CD1c-positive myeloid dendritic cell (primary cell): ENCODE data around the gene TBC1D8.

Source experiments
- DNase-seq: peaks from one replicate; pipeline ENCODE4 v3.0.0-alpha.2; 2016; ENCODE audit errors: extremely low spot score

TBC1D8 gene

DNA sequence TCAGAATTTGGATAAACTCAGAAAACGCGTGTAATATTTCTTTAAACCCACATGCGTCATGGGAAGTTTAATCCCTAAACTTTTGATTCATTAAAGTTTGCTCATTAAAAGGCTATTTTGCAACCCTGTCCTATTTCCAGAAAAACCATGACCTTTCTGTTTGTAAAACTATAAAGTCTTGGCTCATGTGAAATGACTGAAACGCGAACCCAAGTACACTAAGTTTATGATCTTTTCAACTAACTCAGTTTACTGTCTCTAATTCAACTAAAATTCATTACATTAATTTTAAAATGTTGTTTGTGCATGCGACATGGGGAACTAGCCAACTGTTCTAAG, 153.0 kb downstream of the TBC1D8 start:
- DNase-seq, result no peak

DNA sequence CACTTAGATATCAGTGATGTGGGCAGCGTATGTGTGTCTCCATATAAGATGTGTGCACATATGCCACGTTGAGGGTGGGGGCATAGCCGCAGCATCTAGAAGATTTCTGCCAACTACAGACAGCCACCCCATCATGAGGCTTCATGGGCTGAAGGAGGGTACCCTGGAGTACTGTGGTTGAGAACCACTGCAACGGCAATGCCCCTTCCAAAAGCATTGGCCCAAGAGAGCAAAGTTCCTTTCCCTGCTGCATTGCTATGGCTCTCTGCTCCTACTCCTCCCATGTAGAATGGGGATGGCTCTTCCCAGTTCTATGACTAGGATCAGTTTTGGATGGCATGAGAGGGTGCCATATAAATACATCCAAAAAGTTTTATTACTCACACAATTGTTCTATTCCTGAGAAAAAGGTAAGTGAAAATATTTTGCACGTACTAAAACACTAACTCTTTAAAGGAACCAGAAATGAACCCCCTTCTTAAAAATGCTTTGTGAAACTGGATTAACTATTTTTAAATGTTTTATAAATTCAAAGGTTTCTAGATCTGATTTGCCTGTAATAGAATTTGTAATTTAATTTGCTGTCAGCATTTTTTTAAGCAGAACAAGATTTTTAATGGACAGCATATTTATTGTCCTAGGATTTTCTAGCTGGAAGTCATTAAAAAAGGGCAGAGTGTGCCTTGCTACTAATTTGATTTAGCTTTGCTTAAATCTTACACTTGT, 153.5 kb downstream of the TBC1D8 start:
- DNase-seq, result no peak

DNA sequence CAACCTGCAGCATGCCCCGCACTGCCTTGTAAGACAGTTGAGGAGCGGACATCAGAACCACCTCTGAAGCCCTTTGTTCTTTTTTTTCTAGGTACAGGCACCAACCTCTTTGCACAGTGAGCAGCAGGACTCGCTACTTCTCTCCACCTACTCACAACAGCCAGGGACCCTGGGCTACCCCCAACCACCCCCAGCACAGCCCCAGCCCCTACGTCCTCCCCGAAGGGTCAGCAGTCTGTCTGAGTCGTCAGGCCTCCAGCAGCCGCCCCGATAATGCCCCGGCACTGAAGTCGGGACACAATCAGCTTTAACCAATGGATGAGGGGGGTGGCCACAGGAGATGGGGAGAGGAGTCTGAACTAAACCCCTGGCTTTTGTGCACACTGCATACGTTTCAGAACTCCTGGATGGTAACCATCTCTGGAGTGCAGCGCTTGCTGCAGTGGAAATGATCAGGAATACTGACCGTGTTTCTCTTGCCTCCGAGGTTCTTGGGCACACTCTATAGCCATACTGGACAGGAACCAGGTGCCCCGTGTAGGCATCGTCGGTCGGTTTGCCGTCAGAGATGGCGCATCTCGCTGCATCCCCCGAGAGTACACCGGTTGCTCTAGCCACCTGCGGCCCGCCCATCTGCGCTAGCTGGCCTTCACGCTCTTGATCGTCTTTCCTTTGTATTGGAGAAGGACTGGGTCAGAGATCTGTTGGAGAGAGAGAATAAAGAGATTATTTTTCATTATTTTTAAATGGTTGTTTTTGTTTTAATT, 155.7 kb downstream of the TBC1D8 start:
- no peak for DNase-seq

DNA sequence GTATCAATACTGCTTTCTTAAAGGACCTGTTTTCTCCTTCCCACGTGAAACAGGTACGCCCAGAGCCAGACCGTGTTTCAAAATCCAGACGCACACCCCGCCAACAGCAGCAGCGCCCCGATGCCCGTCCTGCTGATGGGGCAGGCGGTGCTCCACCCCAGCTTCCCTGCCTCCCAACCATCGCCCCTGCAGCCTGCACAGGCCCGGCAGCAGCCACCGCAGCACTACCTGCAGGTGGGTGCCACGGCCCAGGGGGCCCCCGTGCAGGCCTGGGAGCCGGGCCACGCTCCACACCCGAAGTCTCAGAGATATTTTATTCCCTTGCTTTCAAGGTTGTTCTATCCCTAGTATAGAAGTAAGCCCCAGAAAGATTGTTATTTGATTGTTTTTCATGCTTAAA, 157.9 kb downstream of the TBC1D8 start:
- DNase-seq, result no peak

DNA sequence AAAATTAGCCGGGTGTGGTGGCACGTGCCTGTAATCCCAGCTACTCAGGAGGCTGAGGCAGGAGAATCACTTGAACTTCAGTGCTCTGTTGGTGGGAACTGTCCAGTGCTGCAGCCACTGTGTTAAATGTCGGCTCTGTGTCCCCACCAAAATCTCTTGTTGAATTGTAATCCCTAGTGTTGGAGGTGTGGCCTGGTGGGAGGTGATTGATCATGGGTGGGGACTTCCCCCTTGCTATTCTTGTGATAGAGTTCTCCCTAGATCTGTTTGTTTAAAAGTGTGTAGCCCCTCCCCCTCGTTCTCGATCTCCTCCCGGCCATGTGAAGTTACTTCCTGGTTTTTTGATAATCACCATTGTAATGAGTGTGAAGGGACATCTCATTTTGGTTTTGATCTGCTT, 158.9 kb downstream of the TBC1D8 start:
- DNase-seq, result peak; percentile 25

DNA sequence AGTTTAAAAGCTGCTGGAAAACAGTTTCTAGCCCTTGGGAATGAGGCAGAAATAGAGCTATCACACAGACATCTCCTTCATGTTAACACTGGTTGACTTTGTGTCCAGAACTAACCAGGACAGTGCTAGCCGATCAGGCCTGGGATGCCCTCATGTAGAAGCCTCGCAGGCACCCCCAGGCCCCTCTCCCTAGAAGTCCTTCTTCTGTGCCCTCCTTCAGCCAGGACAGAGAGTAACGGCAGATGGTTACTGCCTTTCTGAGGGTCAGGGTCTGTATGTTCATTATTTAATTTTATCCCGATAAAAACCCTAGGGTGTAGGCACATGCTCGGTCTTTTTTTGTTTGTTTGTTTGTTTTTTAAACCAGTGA, 159.8 kb downstream of the TBC1D8 start:
- DNase-seq, result no peak

DNA sequence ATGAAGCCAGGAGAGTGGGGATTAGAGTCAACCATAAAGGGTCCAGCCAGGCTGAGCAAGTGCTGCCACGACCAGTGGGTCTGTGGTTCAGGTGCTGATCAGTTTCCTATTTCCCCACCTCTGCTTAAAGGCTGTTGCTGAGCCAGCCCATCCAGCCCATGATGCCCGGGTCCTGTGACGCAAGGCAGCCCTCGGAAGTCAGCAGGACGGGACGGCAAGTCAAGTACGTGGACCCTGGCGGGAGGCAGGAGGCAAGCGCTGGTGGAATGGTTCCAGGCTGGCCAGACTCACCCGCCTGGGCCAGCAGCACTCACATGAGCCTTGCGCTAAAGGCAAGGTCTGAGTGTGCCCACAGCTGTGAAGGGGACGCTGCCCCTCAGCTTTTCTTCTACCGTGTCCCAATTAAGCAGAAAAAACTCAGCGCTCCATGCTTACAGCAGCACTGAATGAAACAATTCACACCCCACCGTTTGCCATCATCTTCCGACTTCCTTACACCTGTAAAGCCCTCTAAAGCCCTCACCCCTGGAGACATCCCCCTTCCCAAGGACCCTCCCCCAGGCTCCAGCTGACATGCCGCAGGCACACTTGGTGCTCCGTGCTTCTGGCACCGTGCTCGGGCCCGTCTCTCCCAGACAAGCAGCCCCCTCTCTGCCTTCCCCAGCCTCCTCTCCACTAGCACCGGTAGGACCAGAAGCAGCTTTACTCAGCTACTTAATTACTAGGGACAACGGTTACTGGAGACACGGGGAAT, 160.4 kb downstream of the TBC1D8 start:
- DNase-seq, result no peak

DNA sequence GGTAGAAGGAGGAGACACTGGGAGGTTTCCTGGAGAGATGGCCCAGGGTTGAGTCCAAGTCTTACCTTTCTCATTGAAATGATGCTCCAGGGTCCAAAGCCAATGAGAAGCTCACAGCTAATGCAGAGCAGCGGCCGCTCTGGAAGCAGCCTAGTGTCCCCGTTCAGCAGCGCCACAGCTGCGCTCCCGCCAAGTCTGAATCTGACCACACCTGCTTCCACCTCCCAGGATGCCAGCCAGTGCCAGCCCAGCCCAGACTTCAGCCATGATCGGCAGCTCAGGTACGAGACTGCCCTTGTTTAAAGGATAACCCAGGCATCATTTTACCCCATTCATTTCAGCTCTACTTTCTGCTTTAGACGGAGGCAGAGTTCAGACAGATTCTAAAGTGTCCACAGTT, 161.0 kb downstream of the TBC1D8 start:
- DNase-seq, result no peak

DNA sequence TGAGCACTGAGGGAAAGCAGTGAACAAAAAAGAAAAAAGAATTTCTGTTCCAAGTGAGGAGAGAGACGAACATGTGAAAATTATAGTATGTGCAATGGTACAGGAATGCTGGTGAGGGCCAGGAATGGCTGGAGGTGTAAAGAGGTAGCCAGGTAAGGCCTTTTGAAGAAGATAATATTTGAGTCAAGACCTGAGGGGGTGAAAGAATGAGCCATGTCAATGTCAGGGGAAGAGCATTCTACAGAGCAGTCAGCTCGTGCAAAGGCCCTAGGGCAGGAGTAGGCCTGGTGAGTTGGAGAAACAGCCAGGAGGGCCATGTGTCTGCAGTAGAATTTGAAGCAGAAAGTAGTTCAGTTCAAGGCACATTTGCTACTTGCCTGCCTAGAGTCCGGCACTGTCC, 161.5 kb downstream of the TBC1D8 start:
- no peak for DNase-seq

DNA sequence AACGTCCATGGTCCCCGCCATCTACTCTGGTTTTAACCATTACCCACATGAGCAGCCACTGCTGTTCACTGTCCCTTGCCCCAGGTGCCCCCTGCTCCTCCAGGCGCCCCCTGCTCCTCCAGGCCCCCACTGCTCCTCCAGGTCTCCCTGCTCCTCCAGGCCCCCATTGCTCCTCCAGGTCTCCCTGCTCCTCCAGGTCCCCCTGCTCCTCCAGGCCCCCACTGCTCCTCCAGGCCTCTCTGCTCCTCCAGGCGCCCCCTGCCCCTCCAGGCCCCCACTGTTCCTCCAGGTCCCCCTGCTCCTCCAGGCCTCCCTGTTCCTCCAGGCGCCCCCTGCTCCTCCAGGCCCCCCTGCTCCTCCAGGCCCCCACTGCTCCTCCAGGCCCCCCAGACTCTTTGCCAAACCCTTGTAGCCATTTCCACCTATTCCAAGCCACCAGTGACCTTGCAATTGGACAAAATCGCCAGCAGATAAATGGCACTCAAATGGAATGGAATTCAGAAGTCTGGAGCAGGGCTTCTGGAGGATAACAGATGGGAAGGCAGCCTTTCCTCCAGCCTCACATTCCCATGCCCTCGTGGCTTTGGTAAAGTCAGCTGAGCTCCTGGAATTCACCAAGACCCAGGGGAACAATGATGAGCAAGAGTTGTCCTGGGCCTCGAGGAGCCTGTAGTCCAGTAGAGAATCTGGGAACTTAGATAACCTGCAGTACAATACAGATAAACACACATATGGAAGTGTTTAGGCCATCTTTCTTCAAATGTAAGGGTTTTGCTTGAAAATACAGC, 162.4 kb downstream of the TBC1D8 start:
- no peak for DNase-seq

DNA sequence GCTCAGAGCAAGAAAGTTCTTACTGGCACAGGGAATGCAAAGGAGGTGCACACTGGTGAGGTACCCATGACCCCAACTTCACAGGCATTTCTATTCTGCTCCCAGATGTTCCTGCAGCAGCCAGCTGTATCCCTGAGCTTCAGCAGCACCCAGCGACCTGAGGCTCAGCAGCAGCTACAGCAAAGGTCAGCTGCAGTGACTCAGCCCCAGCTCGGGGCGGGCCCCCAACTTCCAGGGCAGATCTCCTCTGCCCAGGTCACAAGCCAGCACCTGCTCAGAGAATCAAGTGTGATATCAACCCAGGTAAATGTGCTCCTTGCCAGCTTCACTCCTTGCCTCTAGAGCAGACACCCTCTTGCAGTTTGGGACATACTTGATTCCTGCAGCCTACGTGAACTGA, 163.2 kb downstream of the TBC1D8 start:
- DNase-seq, result no peak

DNA sequence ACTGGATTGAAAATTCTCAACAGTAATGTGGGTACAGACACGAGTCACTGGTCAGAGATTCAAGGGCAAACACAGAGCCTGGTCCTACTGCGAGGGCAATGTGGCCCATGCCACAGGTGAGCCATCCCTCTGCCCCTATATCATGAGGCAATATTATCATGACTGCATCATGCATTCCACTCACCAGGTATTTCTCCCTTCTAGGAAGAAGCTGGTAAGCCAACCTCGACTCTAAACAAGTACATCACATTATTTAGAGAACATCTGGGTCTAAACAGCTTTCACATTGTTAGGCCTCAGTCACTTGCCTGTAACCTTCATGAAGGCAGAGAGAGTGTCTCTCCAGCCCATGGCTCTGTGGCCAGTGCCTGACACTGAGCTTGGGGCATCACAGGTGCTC, 163.6 kb downstream of the TBC1D8 start:
- DNase-seq, result no peak

DNA sequence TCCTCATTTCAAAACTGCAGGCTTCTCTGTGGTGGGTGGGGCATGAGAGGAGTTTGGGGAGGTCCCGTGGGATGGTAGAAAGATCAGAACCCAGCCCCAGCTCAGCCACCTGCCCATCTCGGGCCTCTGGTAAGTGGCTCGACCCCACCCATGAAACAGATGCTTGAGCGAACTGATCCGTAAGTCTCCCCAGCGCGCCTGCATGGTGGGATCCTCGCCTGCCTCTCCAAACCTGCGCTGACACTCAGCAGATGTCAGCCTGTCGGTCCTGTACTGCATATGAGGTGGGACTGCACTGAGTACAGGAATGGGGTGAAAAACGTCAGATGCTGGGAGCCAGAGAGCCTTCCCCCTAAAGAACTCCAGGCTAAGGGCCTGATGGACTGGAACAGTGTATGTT, 165.0 kb downstream of the TBC1D8 start:
- DNase-seq, result no peak

DNA sequence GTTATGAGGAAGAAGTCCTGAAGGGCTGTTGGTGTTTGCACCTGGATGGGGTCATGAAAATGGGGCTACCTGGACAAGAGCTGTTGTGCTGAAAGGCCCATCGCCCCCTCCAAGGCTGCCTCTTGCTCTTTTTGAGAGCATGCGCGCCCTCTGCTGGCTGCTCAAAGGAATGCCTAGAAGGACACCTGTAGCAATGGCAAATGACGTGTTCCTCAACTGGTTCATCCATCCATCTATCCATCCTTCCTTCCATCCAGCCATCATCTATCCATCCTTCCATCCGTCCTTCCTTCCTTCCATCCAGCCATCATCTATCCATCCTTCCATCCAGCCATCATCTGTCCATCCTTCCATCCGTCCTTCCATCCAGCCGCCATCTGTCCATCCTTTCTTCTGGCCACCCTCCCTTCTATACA, 166.3 kb downstream of the TBC1D8 start:
- DNase-seq, result peak; percentile 80

DNA sequence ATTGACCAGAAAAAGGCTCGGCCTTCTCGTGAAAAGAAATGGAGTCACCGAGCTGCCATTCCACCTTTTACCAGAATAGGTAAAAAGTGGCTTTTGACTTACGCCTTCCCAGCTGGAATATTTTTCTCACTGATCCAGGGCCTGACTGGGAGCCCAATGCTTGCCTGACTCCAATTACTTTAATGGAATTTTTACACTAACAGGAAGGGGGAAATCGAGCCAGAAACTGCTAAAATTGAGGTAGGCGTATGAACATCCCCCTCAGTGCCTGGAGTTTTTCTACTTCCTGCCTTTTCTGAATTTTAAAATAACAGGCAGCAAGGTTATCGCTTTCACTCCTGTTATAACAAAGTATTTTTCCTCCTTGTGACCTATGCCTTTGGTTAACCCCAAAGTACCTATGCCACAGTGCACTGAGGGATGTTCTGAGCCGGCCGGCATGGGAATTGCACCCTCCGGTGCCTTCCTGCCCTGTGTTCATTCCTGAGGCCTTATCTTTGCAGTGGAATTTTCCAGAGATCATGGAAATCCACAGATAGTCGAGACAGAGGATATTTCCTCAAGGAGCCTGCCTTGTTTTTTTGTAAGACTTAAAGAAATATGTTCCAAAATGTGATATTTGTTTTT, 167.4 kb downstream of the TBC1D8 start:
- no peak for DNase-seq

DNA sequence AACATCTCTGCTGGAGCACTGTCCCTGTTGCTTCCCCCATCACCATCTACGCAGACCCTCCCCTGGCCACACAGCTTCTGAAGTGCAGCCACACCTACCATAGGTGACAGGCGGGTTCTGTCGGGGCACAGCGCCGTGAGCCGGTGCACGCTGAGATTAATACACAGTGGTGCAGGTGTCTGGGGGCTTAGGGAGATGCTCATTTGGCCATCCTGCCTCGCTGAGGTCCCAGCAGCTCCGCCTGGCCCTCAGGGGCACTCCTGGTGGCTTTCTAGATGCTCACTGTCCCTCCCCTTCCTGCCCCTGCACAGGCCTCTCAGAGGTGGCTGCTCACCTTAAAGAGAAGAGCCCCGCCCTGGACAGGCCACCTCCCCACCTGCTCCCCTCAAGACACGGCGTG, 168.0 kb downstream of the TBC1D8 start:
- no peak for DNase-seq

DNA sequence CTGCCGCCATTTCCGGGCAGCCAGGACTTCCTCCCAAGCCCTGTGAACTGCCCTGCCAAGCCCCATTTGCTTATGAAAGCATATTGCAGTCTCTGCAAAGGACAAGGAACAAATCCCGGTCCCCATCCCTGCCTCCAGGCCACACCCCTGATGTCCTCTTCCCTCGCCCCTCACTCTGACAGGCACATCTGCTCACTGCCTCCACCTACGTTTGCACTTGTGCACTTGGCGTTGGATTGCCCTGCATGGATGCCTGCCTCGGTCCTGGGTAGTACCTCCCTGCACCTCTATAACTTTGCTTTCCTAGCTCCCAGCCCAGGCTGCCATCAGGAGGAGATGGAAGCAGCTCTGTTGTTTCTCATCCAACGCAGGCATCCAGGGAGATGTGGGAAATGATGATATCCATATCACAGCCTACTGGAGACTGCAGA, 168.7 kb downstream of the TBC1D8 start:
- DNase-seq, result no peak

DNA sequence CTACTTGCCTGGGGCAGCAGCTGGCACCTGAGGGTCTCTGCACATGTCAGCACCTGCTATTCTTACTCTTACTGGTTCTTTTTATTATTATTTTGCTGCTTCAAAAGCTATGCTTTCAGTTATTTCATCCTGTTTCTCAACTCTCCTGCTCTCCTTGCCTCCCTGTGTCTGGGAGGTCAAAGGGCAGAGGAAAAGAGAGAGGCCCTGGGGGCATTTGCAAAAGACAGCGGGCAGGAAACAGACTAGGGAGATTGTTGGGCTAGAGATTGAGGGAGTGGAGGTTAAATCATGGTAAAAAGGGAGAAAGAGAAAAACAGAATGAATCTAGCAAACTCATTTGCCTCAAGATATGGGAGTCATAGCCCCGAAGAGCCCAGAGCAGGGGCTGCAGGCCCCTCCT, 170.2 kb downstream of the TBC1D8 start:
- DNase-seq, result no peak

DNA sequence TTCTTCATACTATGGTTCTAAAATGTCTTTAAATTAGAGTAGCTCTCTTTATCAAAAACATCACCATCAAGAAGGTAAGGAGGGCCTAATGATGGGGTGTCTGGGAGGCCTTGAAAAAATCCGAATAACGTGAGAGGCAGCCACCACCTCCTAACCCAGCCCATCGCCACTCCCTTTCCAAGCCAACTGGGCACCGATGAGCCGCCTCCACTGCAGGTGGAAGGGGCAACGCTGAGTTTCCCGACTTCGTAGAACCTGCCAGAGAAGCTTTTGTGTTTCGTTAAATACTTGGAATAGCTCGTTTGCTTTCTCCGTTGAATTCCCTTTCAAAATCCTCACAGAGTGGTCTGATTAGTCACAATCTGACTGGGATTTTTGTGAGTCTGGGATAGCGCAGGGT, 171.1 kb downstream of the TBC1D8 start:
- no peak for DNase-seq

DNA sequence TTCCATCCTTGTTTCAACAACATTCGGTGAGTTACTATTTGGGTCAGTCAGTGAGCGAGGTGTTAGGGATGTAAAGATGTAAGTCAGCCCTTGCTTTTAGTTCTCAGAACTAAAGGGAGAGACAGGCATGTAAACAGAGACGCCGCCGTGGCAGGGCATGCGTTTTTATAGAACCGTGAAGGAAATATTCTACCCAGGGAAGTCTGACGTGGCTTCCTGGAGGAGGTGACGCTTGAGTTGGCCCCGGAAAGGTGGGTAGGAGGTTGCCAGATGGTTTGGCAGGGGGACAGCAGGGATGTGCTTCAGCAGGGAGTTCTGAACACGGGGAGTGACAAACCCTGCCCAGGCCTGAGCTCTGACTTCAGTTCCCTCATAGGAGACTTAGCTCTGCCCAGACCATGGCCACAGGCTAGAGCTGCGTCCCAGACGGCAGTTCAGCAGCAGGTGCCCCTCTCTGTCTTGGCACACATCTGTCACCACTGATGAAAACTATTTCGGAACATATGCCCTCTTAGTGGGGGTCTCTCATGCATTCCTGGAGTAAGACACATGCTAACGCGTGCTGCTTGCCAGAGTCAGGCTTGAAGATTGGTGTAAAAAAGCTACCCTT, 172.5 kb downstream of the TBC1D8 start:
- DNase-seq, result no peak

DNA sequence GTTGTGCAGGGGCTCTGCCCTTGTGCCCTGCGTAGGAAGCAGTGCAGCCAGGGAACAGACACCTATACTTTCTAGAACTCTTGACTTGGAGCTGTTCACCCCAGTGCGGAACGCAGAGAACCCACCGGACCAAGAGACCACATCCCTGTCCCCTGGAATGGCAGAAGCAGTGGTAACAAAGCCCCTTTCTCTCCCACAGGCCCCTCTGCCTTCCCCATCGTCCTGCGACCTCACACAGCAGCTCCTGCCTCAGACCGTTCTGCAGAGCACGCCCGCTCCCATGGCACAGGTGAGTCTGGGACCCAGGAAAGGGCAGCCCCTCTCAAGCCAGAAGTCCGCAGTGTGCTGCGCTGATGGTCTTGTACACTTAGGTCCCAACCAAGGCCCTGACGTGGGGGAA, 173.7 kb downstream of the TBC1D8 start:
- no peak for DNase-seq
